Adrenal gland (tissue), 12 donors: ENCODE results near the gene NKIRAS1. TPM values are rescaled to one million over a fixed set of nuclear protein-coding genes. Genes with fewer than 3 reads are reported as not detected.
"Not testable (repeated sequence)": the region's sequence is repeated elsewhere in the genome, so short reads cannot be mapped to it uniquely, and the experiment has no call there.

ENCODE experiments used
- DNase-seq, 7 donors: peaks; one replicate each; pipeline ENCODE4 v3.0.0-alpha.2; 2019 to 2020
- H3K27ac ChIP-seq, 5 donors: fragments of 200-600 bp; sonication (generic) in 4 of 5; 1 replicate in 3 of 5; 2 replicates in 2 of 5; pipeline versions ENCODE4 v1.5.1 to v1.8.0; 2016 to 2020; ENCODE audit warnings: mild to moderate bottlenecking in 1 of 5
- H3K27me3 ChIP-seq: fragments of 200-600 bp; 2 replicates; pipeline ENCODE4 v1.8.0; 2021
- H3K36me3 ChIP-seq, 2 donors: fragments of 200-600 bp; replicated peaks in 1 of 2; 1 replicate in 1 of 2; 2 replicates in 1 of 2; pipeline versions ENCODE4 v1.5.1 to v1.8.0; 2018 to 2022
- H3K4me1 ChIP-seq, 2 donors: fragments of 200-600 bp; replicated peaks in 1 of 2; 1 replicate in 1 of 2; 2 replicates in 1 of 2; pipeline versions ENCODE4 v1.5.1 to v1.8.0; 2018 to 2021
- H3K4me3 ChIP-seq, 4 donors: fragments of 200-600 bp; sonication (generic) in 3 of 4; one replicate each; pipeline ENCODE4 v1.5.1; 2016 to 2018
- H3K9me3 ChIP-seq, 3 donors: fragments of 200-600 bp; sonication (generic) in 1 of 3; replicated peaks in 1 of 3; 1 replicate in 2 of 3; 2 replicates in 1 of 3; pipeline versions ENCODE4 v1.5.1 to v1.8.0; 2016 to 2021
- CTCF ChIP-seq, 6 experiments: fragments of 450-650 bp in 4 of 6; fragments of 200-600 bp in 2 of 6; sonication (generic) in 1 of 6; IDR thresholded peaks; 1 replicate in 5 of 6; 2 replicates in 1 of 6; pipeline versions ENCODE4 v1.5.1 to v1.8.0; 2016 to 2021; ENCODE audit warnings: antibody characterized with exemption in 6 of 6, mild to moderate bottlenecking in 2 of 6, moderate library complexity in 1 of 6
- POLR2A ChIP-seq, 2 donors: fragments of 450-650 bp; IDR thresholded peaks; one replicate each; pipeline ENCODE4 v1.6.1; 2017; ENCODE audit warnings: antibody characterized with exemption in 2 of 2, mild to moderate bottlenecking in 2 of 2, moderate library complexity in 1 of 2
- WGBS, 4 donors: extraction: QIAGEN DNeasy Blood & Tissue Kit in 2 of 4; methylation state at CpG; one replicate each; pipeline versions ENCODE4 v1.1.5 to v1.1.7; 2013 to 2017; 5-methylcytosine and 5-hydroxymethylcytosine counted together
- intact Hi-C, 2 donors: fragments of 100-400 bp; cut with DNase I; formaldehyde crosslinking; loops; one replicate each; pipeline versions ENCODE4 v1.14.1 to v1.15.0; 2022 to 2023
- polyA plus RNA-seq, 3 donors: library from polyadenylated mRNA; stranded (reverse); fragments of 200-250 nt in 2 of 3; fragments of 350-450 nt in 1 of 3; fragmentation: Illumina TruSeq in 1 of 3; extraction: RNeasy Lipid Tissue Mini Kit (QIAGEN cat#74804) in 1 of 3; gene quantifications; one replicate each; pipeline ENCODE4 v1.2.3, GENCODE V29; 2013 to 2014
- total RNA-seq, 9 donors: library from RNA; depleted of rRNA in 4 of 9; stranded (reverse); fragments of >200 nt in 4 of 9; fragments of 120-200 nt in 1 of 9; fragmentation: NEBNext Ultra II Directional in 1 of 9; extraction: Animal tissue kit (Norgen Biotek cat#: 25700) in 1 of 9; gene quantifications; one replicate each; pipeline versions ENCODE4 v1.1.0 to v1.2.4, GENCODE V29; 2013 to 2023
- donor health status: healthy with polysubstance abuse.
- donor health status: Bipolar disorder and iron deficiency.
- donor health status: DM: yes; HTN: yes; CAD: no.
- donor health status: DM: no; HTN: no; CAD: no.
- donor health status: DM: no; HTN: no; CAD: no.
- donor health status: DM: yes; HTN: yes; CAD: no.

Gene NKIRAS1
- total and polyA plus RNA-seq, 12 donors = 6.7 to 36.5 (median 15.1) TPM

GRCh38 chr3:23873941-23874340 lies 42.8 kb downstream of the NKIRAS1 start:
- WGBS, 4 donors = 42 to 58% (median 49%) methylated on average over 2 of the region's 2 CpGs
- H3K4me3 ChIP-seq = no peak overlapping the region
- peaks cover 14 to 25% of the 10 kb centered on the region in 2 donors for H3K4me1 ChIP-seq
- no peak overlapping the region for H3K27ac ChIP-seq
- TF ChIP-seq POLR2A (IDR thresholded peaks at IDR 0.05) (no peak), CTCF (IDR thresholded peaks at IDR 0.05) (no peak)
- no peaks in the 10 kb centered on the region for H3K36me3 ChIP-seq
- H3K9me3 ChIP-seq = no peaks in the 10 kb centered on the region
- intact Hi-C loops = no loop called here
- no peak for DNase-seq
- H3K27me3 ChIP-seq = no peaks in the 10 kb centered on the region

GRCh38 chr3:23872330-23872729 lies 44.5 kb downstream of the NKIRAS1 start:
- 96 to 100% (median 99%) methylated on average over 1 to 3 of the region's 3 CpGs for WGBS, 4 donors
- H3K36me3 ChIP-seq = no peaks in the 10 kb centered on the region
- TF ChIP-seq CTCF (IDR thresholded peaks at IDR 0.05) = no peak
- no peak for TF ChIP-seq POLR2A (IDR thresholded peaks at IDR 0.05)

GRCh38 chr3:23871361-23871760 lies 45.4 kb downstream of the NKIRAS1 start:
- 91 to 100% (median 93%) methylated on average over 1 to 33 of the region's 34 CpGs for WGBS, 4 donors
- H3K27ac ChIP-seq, DNase-seq, H3K36me3 ChIP-seq, H3K9me3 ChIP-seq, H3K4me3 ChIP-seq, intact Hi-C loops, H3K27me3 ChIP-seq: not testable (repeated sequence)
- H3K4me1 ChIP-seq = peaks cover 15 to 29% of the 10 kb centered on the region in 2 donors

More at GRCh38 chr3:23872330-23872729, 44.5 kb downstream of the NKIRAS1 start:
- Histone ChIP-seq H3K27ac (no peak overlapping the region), H3K4me3 (no peak overlapping the region), H3K4me1 (peaks cover 14 to 26% of the 10 kb centered on the region in 2 donors), H3K9me3 (no peaks in the 10 kb centered on the region), H3K27me3 (no peaks in the 10 kb centered on the region)
- intact Hi-C loops = no loop called here
- DNase-seq = no peak

GRCh38 chr3:23870663-23871043 lies 46.1 kb downstream of the NKIRAS1 start:
- 87 to 100% (median 92%) methylated on average over 1 to 2 of the region's 5 CpGs for WGBS, 4 donors
- H3K36me3 ChIP-seq, H3K4me3 ChIP-seq, H3K27ac ChIP-seq, DNase-seq, H3K27me3 ChIP-seq, intact Hi-C loops, H3K9me3 ChIP-seq: not testable (repeated sequence)
- H3K4me1 ChIP-seq = peaks cover 22 to 36% of the 10 kb centered on the region in 2 donors

- peaks cover 28 to 42% of the 10 kb centered on the region in 2 donors for H3K4me1 ChIP-seq
- WGBS, 4 donors = 86 to 96% (median 93%) methylated on average over 4 of the region's 4 CpGs
Observed at GRCh38 chr3:23869977-23870662, 46.7 kb downstream of the NKIRAS1 start.

More at GRCh38 chr3:23869977-23870662, 46.7 kb downstream of the NKIRAS1 start:
- Histone ChIP-seq H3K27me3 (no peaks in the 10 kb centered on the region), H3K36me3 (no peaks in the 10 kb centered on the region), H3K27ac (no peak overlapping the region), H3K4me3 (no peak overlapping the region), H3K9me3 (no peaks in the 10 kb centered on the region)
- no peak for TF ChIP-seq POLR2A (IDR thresholded peaks at IDR 0.05)
- no peak for TF ChIP-seq CTCF (IDR thresholded peaks at IDR 0.05)
- intact Hi-C loops = no loop called here
- no peak for DNase-seq
